H1 (cell line): ENCODE measurements around the gene OSBPL5. TPM values are rescaled to one million over a fixed set of nuclear protein-coding genes. Genes with fewer than 3 reads are reported as not detected.

Experiments used
- CTCF ChIA-PET: fragments of 300-600 bp; sonication (Branson Sonifier 250); formaldehyde crosslinking; loops from one replicate; lab custom pipeline; 2021; ENCODE audit not compliant: partially characterized antibody; lab: Charles Lee
- POLR2A ChIA-PET: fragments of 300-600 bp; sonication (Branson Sonifier 250); formaldehyde crosslinking; loops from one replicate; lab custom pipeline; 2021; ENCODE audit warnings: inconsistent platforms; ENCODE audit not compliant: partially characterized antibody; lab: Charles Lee
- DNase-seq, 2 experiments: peaks; one replicate each; pipeline versions ENCODE4 v3.0.0 to v3.0.0-alpha.2; 2010 to 2022; ENCODE audit warnings: low spot score in 2 of 2, low read depth in 1 of 2, mixed read lengths in 1 of 2
- FAIRE-seq: peaks from 2 replicates; lab custom pipeline; 2011; peaks lifted over from hg19 to GRCh38; lab: Jason Lieb, UNC
- H2AFZ ChIP-seq: 2 replicates; pipeline ENCODE4 v1.8.1; 2012; ENCODE audit warnings: low read length, inconsistent platforms
- H2AK5ac ChIP-seq: 2 replicates; pipeline ENCODE4 v1.6.1; 2013; ENCODE audit warnings: low read depth, low read length
- H2BK120ac ChIP-seq: replicated peaks from 2 replicates; pipeline ENCODE3; 2013; ENCODE audit warnings: low read depth, low read length, inconsistent platforms
- H2BK12ac ChIP-seq: 2 replicates; pipeline ENCODE4 v1.6.1; 2013; ENCODE audit warnings: low read depth, low read length
- H2BK15ac ChIP-seq: 2 replicates; pipeline ENCODE4 v1.6.1; 2013; ENCODE audit warnings: low read length
- H2BK20ac ChIP-seq: 2 replicates; pipeline ENCODE4 v1.6.1; 2013; ENCODE audit warnings: low read length
- H2BK5ac ChIP-seq: 2 replicates; pipeline ENCODE4 v1.6.1; 2013; ENCODE audit warnings: low read depth, low read length
- H3K14ac ChIP-seq: 2 replicates; pipeline ENCODE4 v1.6.1; 2013; ENCODE audit warnings: inconsistent platforms; ENCODE audit not compliant: insufficient read length
- H3K18ac ChIP-seq: 2 replicates; pipeline ENCODE4 v1.6.1; 2013; ENCODE audit warnings: low read length; ENCODE audit errors: extremely low read depth
- H3K23ac ChIP-seq: 2 replicates; pipeline ENCODE4 v1.6.1; 2013; ENCODE audit warnings: inconsistent platforms; ENCODE audit not compliant: insufficient read length
- H3K23me2 ChIP-seq: 2 replicates; pipeline ENCODE4 v1.6.1; 2013; ENCODE audit warnings: low read depth, low read length
- H3K27ac ChIP-seq: 2 replicates; pipeline ENCODE4 v1.6.1; 2011; ENCODE audit warnings: low read depth, low read length, inconsistent platforms
- H3K27me3 ChIP-seq, 4 experiments: replicated peaks in 1 of 4; 1 replicate in 1 of 4; 2 replicates in 3 of 4; pipeline versions ENCODE4 v1.6.1 to v1.8.1; 2011 to 2013; ENCODE audit warnings: low read length in 3 of 4, mild to moderate bottlenecking in 3 of 4, inconsistent platforms in 2 of 4, mixed read lengths in 2 of 4, moderate library complexity in 1 of 4; ENCODE audit not compliant: control insufficient read depth in 3 of 4, insufficient read depth in 3 of 4; ENCODE audit errors: extremely low read depth in 1 of 4
- H3K36me3 ChIP-seq, 4 experiments: 2 replicates each; pipeline versions ENCODE4 v1.6.1 to v1.8.1; 2011 to 2013; ENCODE audit warnings: mild to moderate bottlenecking in 4 of 4, low read length in 3 of 4, moderate library complexity in 2 of 4, control low read depth in 1 of 4, inconsistent platforms in 1 of 4; ENCODE audit not compliant: insufficient read depth in 4 of 4, control insufficient read depth in 2 of 4
- H3K4ac ChIP-seq: replicated peaks from 2 replicates; pipeline ENCODE3; 2013; ENCODE audit warnings: low read length, low read depth, mixed read lengths, inconsistent platforms; ENCODE audit not compliant: insufficient read length
- H3K4me1 ChIP-seq, 4 experiments: replicated peaks in 1 of 4; 1 replicate in 1 of 4; 2 replicates in 3 of 4; pipeline versions ENCODE4 v1.6.1 to v1.8.1; 2011 to 2013; ENCODE audit warnings: low read length in 3 of 4, inconsistent platforms in 2 of 4, mixed read lengths in 1 of 4; ENCODE audit not compliant: insufficient read depth in 4 of 4, control insufficient read depth in 3 of 4
- H3K4me2 ChIP-seq, 2 experiments: 2 replicates each; pipeline versions ENCODE4 v1.6.1 to v1.8.1; 2011 to 2013; ENCODE audit warnings: low read depth in 2 of 2, low read length in 2 of 2, control low read depth in 1 of 2, inconsistent platforms in 1 of 2, mild to moderate bottlenecking in 1 of 2; ENCODE audit not compliant: insufficient read depth in 1 of 2
- H3K4me3 ChIP-seq, 4 experiments: fragments of 200-600, 300-600 bp in 1 of 4; sonication (generic), shearing (Covaris generic), sonication (Bioruptor Twin) in 1 of 4; 2 replicates each; pipeline versions ENCODE4 v1.5.1 to v1.8.1; 2011 to 2016; ENCODE audit warnings: low read length in 4 of 4, low read depth in 3 of 4, control low read depth in 2 of 4, inconsistent platforms in 2 of 4, mild to moderate bottlenecking in 2 of 4, mixed read lengths in 1 of 4, moderate library complexity in 1 of 4; ENCODE audit not compliant: insufficient read depth in 2 of 4; ENCODE audit errors: extremely low read depth in 1 of 4
- H3K56ac ChIP-seq: replicated peaks from 2 replicates; pipeline ENCODE3; 2013; ENCODE audit warnings: low read depth, mild to moderate bottlenecking, mixed read lengths, low read length, inconsistent platforms; ENCODE audit not compliant: insufficient read length
- H3K79me1 ChIP-seq: 2 replicates; pipeline ENCODE4 v1.6.1; 2013; ENCODE audit warnings: low read depth, low read length, control low read depth
- H3K79me2 ChIP-seq, 2 experiments: 2 replicates each; pipeline versions ENCODE4 v1.6.1 to v1.8.1; 2012 to 2013; ENCODE audit warnings: low read length in 2 of 2, mild to moderate bottlenecking in 2 of 2, inconsistent platforms in 1 of 2; ENCODE audit not compliant: insufficient read depth in 2 of 2, control insufficient read depth in 1 of 2
- H3K9ac ChIP-seq, 4 experiments: replicated peaks in 1 of 4; 1 replicate in 1 of 4; 2 replicates in 3 of 4; pipeline versions ENCODE4 v1.6.1 to v1.8.1; 2011 to 2013; ENCODE audit warnings: low read depth in 3 of 4, low read length in 3 of 4, control low read depth in 2 of 4, mild to moderate bottlenecking in 2 of 4, moderate library complexity in 2 of 4, inconsistent platforms in 1 of 4; ENCODE audit errors: extremely low read depth in 1 of 4
- H3K9me3 ChIP-seq, 2 experiments: 2 replicates each; pipeline versions ENCODE4 v1.6.1 to v1.8.1; 2012 to 2013; ENCODE audit warnings: mild to moderate bottlenecking in 2 of 2, moderate library complexity in 2 of 2, control low read depth in 1 of 2, inconsistent platforms in 1 of 2, low read depth in 1 of 2, low read length in 1 of 2, mixed read lengths in 1 of 2; ENCODE audit not compliant: insufficient read depth in 2 of 2
- H4K20me1 ChIP-seq, 2 experiments: replicated peaks in 1 of 2; 2 replicates each; pipeline versions ENCODE3 to v1.8.1; 2011 to 2013; ENCODE audit warnings: inconsistent platforms in 2 of 2, low read length in 2 of 2, mild to moderate bottlenecking in 1 of 2; ENCODE audit not compliant: insufficient read depth in 2 of 2, control insufficient read depth in 1 of 2
- H4K5ac ChIP-seq: 2 replicates; pipeline ENCODE4 v1.6.1; 2013; ENCODE audit warnings: low read length, low read depth, mixed read lengths, inconsistent platforms; ENCODE audit not compliant: insufficient read length
- H4K8ac ChIP-seq: 2 replicates; pipeline ENCODE4 v1.8.0; 2013; ENCODE audit warnings: mild to moderate bottlenecking, moderate library complexity, low read length, inconsistent platforms; ENCODE audit not compliant: insufficient read depth; ENCODE audit errors: extremely low read depth
- H4K91ac ChIP-seq: replicated peaks from 2 replicates; pipeline ENCODE3; 2013; ENCODE audit warnings: low read length, mixed read lengths, inconsistent platforms; ENCODE audit not compliant: insufficient read length
- BRCA1 ChIP-seq: IDR thresholded peaks from 2 replicates; pipeline ENCODE4 v1.6.1; 2012; ENCODE audit warnings: low read depth, low read length, improper control_type of control experiment
- SP2 ChIP-seq: IDR thresholded peaks from 2 replicates; pipeline ENCODE4 v1.6.1; 2012; ENCODE audit warnings: mild to moderate bottlenecking, low read length, inconsistent platforms
- TEAD4 ChIP-seq: IDR thresholded peaks from 2 replicates; pipeline ENCODE4 v1.6.1; 2012; ENCODE audit warnings: low read depth, low read length, inconsistent platforms, mixed read lengths
- YY1 ChIP-seq: IDR thresholded peaks from 2 replicates; pipeline ENCODE4 v1.6.1; 2011; ENCODE audit warnings: low read depth, mild to moderate bottlenecking, low read length
- WGBS, 2 experiments: shearing (Covaris generic) in 1 of 2; methylation state at CpG; one replicate each; pipeline versions ENCODE4 v1.1.6 to v1.1.7; 2013 to 2015; ENCODE audit warnings: low lambda C conversion rate in 2 of 2, mixed read lengths in 2 of 2, inconsistent platforms in 1 of 2, low coverage in 1 of 2, missing lambda C conversion rate in 1 of 2; ENCODE audit not compliant: insufficient replicate concordance in 2 of 2, insufficient coverage in 1 of 2, insufficient read length in 1 of 2; ENCODE audit errors: extremely low coverage in 1 of 2, missing lambda C conversion rate in 1 of 2; 5-methylcytosine and 5-hydroxymethylcytosine counted together
- polyA plus RNA-seq, 7 experiments: library from polyadenylated mRNA; depleted of rRNA in 3 of 7; stranded (reverse) in 5 of 7; unstranded in 2 of 7; fragments of >200 nt in 5 of 7; fragments of 200-250 nt in 2 of 7; gene quantifications; 1 replicate in 5 of 7; 2 replicates in 1 of 7; 4 replicates in 1 of 7; pipeline versions ENCODE4 v1.2.1 to v1.2.3, GENCODE V29; 2011 to 2013; ENCODE audit warnings: missing spikeins in 2 of 7, mixed read lengths in 2 of 7
- total RNA-seq: library from RNA; stranded (reverse); fragmentation: NEBNext Ultra II Directional; extraction: Animal tissue kit (Norgen Biotek cat#: 25700); gene quantifications from 2 replicates; pipeline ENCODE4 v1.2.1, GENCODE V29; 2021

OSBPL5 gene
- total and polyA plus RNA-seq, 2 of the 8 experiments (the other 6 are each of a cell fraction or from before 2014, with no cell fraction given) = 3.4 to 9.9 TPM

DNA sequence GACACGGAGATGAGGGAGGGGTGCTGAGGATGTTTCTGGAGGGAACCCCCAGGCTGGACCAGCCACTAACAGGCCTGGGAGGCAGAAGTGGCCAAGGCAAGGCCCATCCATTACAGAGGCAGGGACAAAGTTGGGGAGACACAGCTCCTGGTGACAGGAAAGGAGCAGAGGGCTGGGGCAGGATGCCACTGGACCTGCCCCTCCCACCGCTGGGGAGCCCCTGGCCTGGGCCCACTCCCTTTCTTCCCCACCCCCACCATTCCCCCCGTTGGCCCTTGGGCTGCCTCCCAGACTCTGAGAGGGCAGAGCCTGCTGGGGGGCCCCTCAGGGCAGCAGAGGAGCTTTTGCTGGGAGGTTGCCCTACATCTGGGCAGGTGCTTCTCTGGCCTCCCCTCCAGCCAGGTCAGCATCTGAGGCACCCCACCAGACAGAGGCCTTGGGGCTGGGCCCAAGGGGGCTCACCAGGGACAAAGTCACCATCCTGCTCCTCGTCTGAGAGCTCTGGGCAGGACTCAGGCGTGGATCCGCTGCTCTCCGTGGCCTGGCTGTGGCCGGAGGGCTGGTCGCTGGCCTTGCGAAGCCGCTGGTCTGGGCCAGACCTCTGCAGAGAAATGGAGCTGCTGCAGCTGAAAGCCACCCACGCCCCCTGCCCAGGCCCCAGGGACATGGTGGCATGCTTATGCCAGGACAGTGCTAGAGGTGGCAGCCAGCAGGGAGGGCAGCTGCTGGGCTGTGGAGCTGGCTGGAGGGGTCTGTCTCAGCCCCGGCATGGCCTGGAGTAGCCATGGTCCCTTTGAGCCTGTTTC lies 74.8 kb downstream of the OSBPL5 start:
- no peak overlapping the region for H3K14ac ChIP-seq
- no peak overlapping the region for H3K9ac ChIP-seq
- H3K27me3 ChIP-seq = no peaks in the 10 kb centered on the region
- H2BK120ac ChIP-seq = no peak overlapping the region
- H3K23ac ChIP-seq = no peak overlapping the region
- H4K91ac ChIP-seq = no peak overlapping the region
- no peak overlapping the region for H2AFZ ChIP-seq
- no peaks in the 10 kb centered on the region for H3K9me3 ChIP-seq
- H2BK15ac ChIP-seq = no peak overlapping the region
- H4K20me1 ChIP-seq = peaks cover 0 to 2% of the 10 kb centered on the region in 2 experiments
- no peak overlapping the region for H4K5ac ChIP-seq
- no peaks in the 10 kb centered on the region for H3K79me2 ChIP-seq
- WGBS, 2 experiments = 90% methylated on average over 11 of the region's 13 CpGs; no CpG with 5 or more reads in 1 of the 2 experiments
- H3K56ac ChIP-seq = no peak overlapping the region
- no peak overlapping the region for H4K8ac ChIP-seq
- H2BK12ac ChIP-seq = no peak overlapping the region
- H3K4me2 ChIP-seq = no peak overlapping the region
- TF ChIP-seq SP2 (no peak), BRCA1 (no peak), YY1 (no peak), TEAD4 (no peak)
- TF ChIP-seq, all 59 proteins: peak for 0
- Histone ChIP-seq H3K4me1 (peaks cover 0 to 19% (median 6%) of the 10 kb centered on the region in 4 experiments; a peak in 5 of 7 replicates), H3K79me1 (no peaks in the 10 kb centered on the region), H2BK20ac (no peak overlapping the region), H3K18ac (no peak overlapping the region), H3K36me3 (no peaks in the 10 kb centered on the region), H3K27ac (no peak overlapping the region), H3K4ac (no peak overlapping the region), H2BK5ac (no peak overlapping the region), H3K23me2 (no peaks in the 10 kb centered on the region), H2AK5ac (no peak overlapping the region), H3K4me3 (no peak overlapping the region)
- ChIA-PET POLR2A (interaction anchor here (1.1 to 2.9 kb wide), 6 partner anchors 42 to 97 kb away, joined by 3 to 13 read pairs (median 4); no protein-coding TSS in a partner anchor), CTCF (interaction anchor here (0.6 to 13.7 kb wide), 28 partner anchors 9 to 659 kb away, joined by 3 to 434 read pairs (median 5); partner anchors contain the start of genes CARS1 and OSBPL5)
- FAIRE-seq (no peak), DNase-seq (no peak)
